ENCODE results near the gene TRIM10.
"Not testable (repeated sequence)": the region's sequence is repeated elsewhere in the genome, so short reads cannot be mapped to it uniquely, and the experiment has no call there.

The TRIM10 gene

DNA sequence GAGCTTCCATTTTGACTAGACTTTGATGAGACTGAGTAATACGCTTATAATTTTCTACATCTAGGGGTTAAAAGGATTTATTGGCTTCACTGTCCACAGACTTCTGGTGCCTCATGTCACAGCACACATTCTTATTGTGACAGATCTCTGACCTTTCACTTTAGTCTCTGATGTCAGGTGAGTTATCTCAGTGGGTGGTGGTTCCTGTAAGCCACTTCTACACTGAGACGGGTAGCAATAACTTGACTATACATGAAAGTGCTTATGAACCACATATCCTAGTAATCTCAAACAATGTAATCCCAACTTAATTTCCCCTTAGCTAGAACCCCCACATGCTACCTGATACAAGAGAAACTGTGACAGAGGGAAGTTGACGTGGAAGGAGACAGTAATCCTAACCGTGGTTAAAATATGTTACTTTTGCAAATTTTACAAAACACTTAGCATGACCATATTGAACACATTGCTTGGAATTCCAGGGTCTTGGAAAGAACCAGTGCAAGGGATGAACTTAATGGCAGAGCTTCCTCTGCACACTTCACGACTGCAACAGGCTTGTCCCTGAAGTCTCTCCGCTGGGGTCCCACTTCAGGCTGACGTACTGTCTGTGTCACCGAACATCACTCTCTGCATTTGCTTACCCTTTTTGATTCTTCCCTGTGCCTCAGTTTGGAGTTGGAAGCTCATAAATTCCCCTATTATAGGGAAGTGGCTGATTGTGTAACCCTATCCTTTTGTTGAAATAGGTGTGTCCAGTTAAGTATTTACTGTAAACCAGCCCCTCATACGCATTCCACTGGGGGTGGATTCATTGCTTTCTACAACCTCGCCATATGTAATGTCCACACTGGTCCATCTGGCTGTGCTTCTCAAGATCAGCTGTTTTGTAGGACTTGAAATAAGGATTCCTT, 31.5 kb downstream of the TRIM10 start:
- Mint-ChIP-seq H3K27me3 (peaks cover 54% of the 10 kb centered on the region), H3K4me1 (peaks cover 12% of the 10 kb centered on the region)

DNA sequence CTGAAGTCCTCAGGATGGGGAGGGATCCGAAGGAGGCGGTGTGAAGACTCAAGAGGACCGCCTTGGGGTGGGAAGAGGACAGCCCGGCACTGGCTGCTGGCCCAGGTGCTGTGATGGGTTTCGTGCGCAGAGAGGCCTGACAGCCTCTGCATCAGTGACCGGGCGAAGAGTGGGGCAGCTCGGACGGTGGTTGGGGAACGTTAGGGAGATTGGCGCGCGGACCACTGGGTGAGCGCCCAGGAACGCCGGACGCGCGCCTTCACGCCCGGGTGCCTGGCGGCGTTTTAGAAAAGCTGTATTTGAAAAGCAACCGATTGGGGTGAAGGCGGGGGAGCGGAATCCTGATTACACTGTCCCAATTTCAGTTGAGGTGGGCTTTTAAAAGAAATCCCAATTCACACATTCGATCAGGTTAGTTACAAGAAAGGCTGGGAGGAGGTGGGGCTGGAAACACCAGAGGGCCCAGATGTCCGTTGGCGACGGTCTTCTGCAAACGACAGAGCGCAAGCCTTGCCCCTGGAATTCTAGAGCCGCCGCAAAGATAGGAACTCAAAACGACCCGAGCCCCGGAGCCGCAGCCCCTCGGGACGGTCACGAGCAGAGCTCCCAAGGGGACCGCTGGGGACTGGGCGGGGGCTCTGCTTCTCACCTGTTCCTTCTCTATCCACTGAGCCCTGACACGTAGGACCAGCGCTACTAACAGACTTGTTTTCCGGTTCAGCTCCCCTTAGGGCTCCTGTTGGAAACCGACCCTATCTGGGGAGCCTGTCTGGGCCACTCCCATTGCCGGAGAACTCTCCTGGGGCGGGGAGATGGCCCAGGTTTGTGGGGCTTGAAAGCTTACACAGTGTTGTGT, 33.5 kb downstream of the TRIM10 start:
- peaks cover 12% of the 10 kb centered on the region for H3K4me1 Mint-ChIP-seq
- H3K27ac Mint-ChIP-seq = no peak overlapping the region
- no peaks in the 10 kb centered on the region for H3K9me3 Mint-ChIP-seq
- H3K4me3 Mint-ChIP-seq = no peak overlapping the region
- no peaks in the 10 kb centered on the region for H3K36me3 Mint-ChIP-seq
- peaks cover 48% of the 10 kb centered on the region for H3K27me3 Mint-ChIP-seq

More for the DNA sequence above, 31.5 kb downstream of the TRIM10 start:
- no peak overlapping the region for H3K27ac Mint-ChIP-seq
- no peak overlapping the region for H3K4me3 Mint-ChIP-seq
- H3K9me3 Mint-ChIP-seq = no peaks in the 10 kb centered on the region
- no peaks in the 10 kb centered on the region for H3K36me3 Mint-ChIP-seq

DNA sequence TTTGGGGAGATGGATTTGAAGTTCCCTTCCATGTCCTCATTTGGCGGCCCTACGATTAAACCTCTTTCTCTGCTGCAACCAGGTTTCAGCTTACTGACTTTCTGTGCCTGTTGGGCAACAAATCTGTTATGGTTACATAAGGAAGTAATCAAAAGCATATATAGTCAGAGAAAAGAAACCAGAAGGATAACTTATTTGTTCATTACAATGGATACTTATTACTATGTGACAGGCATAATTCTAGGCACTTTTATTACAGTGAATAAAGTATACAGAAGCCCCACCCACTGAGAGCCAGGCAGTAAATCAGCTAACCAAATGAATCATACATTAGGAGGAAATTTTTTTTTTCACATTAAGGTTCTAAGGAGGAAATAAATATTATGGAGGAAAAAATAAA, 38.5 kb downstream of the TRIM10 start:
- Mint-ChIP-seq H3K4me3 (no peak overlapping the region), H3K4me1 (no peaks in the 10 kb centered on the region), H3K36me3 (no peaks in the 10 kb centered on the region), H3K27ac (no peak overlapping the region), H3K27me3 (peaks cover 24% of the 10 kb centered on the region), H3K9me3 (no peaks in the 10 kb centered on the region)

DNA sequence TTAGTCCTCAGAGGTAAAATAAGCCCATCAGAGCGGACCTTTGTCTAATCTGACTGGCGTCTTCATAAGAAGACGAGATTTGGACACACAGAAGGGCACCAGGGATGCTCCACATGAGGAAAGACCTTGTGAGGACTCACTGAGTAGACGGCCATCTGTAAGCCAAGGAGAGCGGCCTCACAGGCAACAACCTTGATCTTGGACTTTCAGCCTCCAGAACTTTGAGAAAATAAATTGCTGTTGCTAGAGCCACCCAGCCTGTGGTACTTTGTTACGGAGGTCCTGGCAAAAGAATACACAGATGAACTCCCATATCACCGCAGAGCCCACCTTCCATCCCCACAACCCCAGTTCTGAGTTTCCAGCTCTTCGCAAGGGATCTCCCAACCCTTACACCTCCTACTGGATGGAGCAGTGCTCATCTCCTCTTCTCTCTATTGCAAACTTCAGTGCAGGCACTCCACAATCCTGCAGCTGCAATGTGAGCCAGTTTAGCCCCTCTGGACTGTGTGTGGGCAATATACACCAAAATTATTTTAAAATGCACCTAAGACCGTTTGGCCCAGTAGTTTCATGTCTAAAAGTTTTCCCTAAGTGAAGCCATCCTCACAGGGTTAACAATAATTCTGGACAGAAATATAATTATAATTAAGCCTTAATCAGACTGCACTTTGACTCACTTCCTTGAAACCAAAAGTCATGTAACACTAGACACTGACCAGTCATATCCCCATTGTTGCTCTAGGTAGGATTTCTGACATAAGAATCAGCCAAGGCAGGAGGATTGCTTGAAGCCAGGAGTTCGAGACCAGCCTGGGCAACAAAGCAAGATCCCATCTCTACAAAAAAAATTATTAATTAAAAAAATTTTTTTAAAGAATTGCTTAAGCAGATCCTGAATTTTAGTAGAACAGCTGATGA, 39.3 kb downstream of the TRIM10 start:
- Mint-ChIP-seq H3K27me3 (peaks cover 18% of the 10 kb centered on the region), H3K27ac (no peak overlapping the region), H3K36me3 (no peaks in the 10 kb centered on the region), H3K4me3 (no peak overlapping the region), H3K4me1 (no peaks in the 10 kb centered on the region), H3K9me3 (no peaks in the 10 kb centered on the region)

DNA sequence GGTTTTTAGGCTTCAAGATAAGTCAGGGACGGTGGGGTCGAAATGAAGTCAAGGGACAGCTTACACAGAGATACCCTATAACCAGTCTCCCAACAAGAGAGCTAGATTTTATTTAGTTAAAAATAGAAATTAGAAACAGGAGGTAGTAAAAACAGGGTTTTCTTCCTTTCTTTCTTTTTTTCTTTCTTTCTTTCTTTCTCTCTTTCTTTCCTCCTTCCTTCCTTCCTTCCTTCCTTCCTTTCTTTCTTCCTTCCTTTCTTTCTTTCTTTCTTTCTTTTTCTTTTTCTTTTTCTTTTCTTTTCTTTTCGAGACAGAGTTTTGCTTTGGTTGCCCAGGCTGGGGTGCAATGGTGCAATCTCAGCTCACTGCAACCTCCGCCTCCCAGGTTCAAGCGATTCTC, 42.3 kb downstream of the TRIM10 start:
- not testable (repeated sequence) for H3K4me1 Mint-ChIP-seq, H3K9me3 Mint-ChIP-seq, H3K4me3 Mint-ChIP-seq, H3K27ac Mint-ChIP-seq, H3K36me3 Mint-ChIP-seq
- H3K27me3 Mint-ChIP-seq = peaks cover 13% of the 10 kb centered on the region

DNA sequence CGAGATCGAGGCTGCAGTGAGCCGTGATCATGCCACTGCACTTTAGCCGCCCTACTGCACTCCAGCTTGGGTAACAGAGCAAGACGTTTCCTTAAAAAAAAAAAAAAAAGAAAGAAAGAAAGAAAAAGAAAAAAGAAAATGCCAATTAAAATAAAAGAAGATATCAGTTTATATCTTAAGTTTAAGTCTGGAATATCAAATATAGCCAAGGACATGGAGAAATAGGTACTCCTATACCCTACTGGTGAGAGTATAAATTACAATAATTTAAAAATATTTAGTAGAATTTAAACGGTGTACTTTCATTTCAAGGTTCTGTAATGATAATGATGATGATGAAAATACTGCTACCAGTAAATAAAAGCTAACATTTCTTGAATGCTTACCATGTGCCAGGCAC, 44.3 kb downstream of the TRIM10 start:
- H3K4me1 Mint-ChIP-seq = no peaks in the 10 kb centered on the region
- no peak overlapping the region for H3K27ac Mint-ChIP-seq
- no peak overlapping the region for H3K4me3 Mint-ChIP-seq
- no peaks in the 10 kb centered on the region for H3K9me3 Mint-ChIP-seq
- H3K36me3 Mint-ChIP-seq = no peaks in the 10 kb centered on the region
- H3K27me3 Mint-ChIP-seq = peaks cover 13% of the 10 kb centered on the region

DNA sequence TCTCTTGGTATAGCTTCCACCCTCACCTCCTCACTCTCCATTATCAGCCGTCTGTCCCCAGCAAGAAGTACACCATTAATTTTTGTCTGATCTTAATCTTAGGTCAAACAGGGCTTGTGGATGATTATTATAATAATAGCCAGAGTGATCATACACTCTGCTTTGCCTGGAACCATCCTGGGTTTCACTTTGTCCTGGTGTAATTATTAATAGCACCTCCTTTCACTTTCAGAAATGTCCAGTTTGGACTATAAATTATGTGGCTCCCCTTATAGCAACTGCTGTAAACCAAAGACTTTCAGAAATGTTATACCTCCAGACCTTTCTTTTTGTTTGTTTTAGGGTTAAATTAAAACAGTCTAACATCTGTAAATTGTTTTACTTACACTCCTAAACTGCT, 47.2 kb downstream of the TRIM10 start:
- no peaks in the 10 kb centered on the region for H3K9me3 Mint-ChIP-seq
- no peaks in the 10 kb centered on the region for H3K36me3 Mint-ChIP-seq
- no peaks in the 10 kb centered on the region for H3K4me1 Mint-ChIP-seq
- peaks cover 25% of the 10 kb centered on the region for H3K27me3 Mint-ChIP-seq
- no peak overlapping the region for H3K4me3 Mint-ChIP-seq
- no peak overlapping the region for H3K27ac Mint-ChIP-seq

DNA sequence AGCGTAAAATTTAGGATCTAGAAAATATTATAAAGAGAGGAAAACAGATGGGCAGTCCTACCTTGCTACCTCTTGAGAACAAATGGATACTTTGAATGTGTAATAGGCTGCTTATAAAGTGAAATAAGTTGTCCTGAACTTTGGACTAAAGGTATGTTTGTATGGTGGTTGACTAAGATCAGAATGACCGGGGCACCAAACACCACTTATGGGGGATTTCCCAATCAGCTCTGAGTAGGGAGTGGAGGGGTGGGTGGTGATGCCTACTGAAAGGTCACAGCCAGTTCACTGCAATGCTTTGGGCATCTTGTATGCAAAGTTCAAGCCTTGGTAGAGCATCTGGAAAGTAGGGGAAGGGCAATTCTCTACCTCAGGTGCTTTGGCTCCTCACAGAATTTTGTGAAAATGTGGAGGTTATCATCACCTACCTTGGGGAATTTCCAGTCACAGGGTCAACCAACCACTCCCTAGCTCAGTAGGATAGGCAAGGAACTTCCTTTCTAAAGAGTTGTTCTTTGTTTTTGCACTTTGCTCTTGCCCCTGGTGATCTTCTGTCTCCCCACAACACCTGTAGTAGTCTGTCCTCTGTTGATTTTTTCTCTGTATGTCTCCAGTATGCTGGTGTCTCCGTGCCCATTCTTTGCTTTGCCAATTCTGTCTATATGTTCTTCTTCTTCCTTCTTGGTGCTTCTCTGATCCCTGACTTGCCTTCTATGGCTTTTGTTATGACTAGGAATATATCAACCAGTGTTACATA, 47.8 kb downstream of the TRIM10 start, which contains the start of gene TRIM31:
Gene TRIM31 (minus strand): TSS at position 88 of the 757 bp plus-strand sequence. CDS start 285 bp downstream, outside the sequence.
- no peak within 1 kb of the TSS for H3K4me3 Mint-ChIP-seq
- peaks cover 29% of the 10 kb centered on the region for H3K27me3 Mint-ChIP-seq
- no peak within 1 kb of the TSS for H3K27ac Mint-ChIP-seq
- H3K36me3 Mint-ChIP-seq = no peaks in the 10 kb centered on the region
- no peaks in the 10 kb centered on the region for H3K4me1 Mint-ChIP-seq
- no peaks in the 10 kb centered on the region for H3K9me3 Mint-ChIP-seq

DNA sequence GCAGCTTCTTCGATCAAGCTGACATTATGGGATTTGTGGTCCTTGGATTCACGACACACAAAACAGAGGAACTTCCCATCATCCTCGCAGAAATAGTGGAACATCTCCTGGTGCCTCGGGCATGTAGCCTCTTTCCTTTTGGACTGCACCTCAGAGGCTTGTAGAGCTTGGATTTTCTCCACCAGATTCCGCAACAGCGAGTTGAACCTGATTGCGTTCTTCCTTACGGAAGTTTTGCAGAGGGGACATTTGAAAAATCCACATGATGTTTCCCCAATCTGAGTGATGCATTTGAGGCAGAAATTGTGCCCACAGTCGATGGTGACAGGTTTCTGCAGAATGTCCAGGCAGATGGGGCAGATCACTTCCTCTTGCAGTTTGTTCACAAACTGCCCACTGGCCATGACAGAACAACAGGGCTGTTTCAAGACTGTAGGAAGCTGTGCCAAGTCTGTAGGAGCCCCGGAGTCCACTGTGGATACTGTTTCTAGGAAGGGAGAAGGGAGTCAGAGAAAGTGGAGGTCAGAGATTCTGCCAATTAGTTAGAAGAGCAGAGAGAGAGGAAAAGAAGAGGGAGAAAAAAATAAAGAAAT, 48.5 kb downstream of the TRIM10 start:
- no peak overlapping the region for H3K27ac Mint-ChIP-seq
- H3K36me3 Mint-ChIP-seq = no peaks in the 10 kb centered on the region
- no peak overlapping the region for H3K4me3 Mint-ChIP-seq
- H3K9me3 Mint-ChIP-seq = no peaks in the 10 kb centered on the region
- peaks cover 31% of the 10 kb centered on the region for H3K27me3 Mint-ChIP-seq
- H3K4me1 Mint-ChIP-seq = no peaks in the 10 kb centered on the region

DNA sequence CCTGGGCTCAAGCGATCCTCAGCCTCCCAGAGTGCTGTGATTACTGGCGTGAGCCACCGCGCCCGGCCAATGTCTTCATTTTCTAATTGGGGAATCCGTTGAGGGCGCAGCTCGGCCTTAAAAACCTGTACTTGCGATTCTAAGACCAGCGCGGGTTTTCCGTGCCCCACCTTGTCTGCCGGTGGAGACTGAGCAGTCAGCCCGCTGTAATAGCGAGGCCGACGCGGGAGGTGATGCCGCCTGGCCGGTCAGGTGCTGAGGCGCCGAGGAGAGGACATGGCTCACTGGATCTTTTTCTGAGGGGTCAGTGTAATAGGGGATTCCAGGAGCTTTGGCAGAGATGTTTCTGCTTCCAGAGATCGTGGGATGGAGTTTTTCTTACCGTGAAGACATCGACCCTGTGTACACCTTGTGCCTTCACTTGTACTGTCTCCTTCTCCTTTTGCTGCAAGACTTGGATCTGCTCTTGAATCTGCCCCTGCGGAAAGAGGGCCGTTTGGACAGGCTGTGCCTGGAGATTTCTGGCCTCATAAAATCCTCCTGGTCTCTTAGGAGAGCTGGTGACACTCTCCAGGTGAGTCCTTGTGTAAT, 49.6 kb downstream of the TRIM10 start:
- Mint-ChIP-seq H3K27ac (no peak overlapping the region), H3K27me3 (peaks cover 29% of the 10 kb centered on the region), H3K36me3 (no peaks in the 10 kb centered on the region), H3K9me3 (no peaks in the 10 kb centered on the region), H3K4me1 (no peaks in the 10 kb centered on the region), H3K4me3 (no peak overlapping the region)

DNA sequence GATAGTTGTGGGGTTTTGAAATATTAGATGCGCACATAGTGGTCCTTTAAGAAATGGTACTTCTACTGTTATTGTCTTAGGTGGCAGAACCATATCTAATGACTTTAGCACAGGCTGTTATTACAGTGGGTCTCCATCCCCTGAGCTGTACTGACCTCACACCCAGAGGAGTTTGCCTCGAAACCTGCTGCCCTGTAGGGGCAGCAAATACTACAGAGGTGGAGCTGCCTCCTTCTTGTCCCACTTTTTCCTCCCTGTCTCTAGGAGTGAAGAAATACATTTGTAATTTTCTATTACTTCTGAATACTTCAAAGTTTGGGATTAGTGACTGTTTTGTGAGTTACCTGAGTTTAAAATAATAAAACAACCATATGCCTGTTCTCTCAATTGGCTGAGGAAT, 56.4 kb downstream of the TRIM10 start:
- peaks cover 36% of the 10 kb centered on the region for H3K4me1 Mint-ChIP-seq
- H3K36me3 Mint-ChIP-seq = no peaks in the 10 kb centered on the region
- H3K27ac Mint-ChIP-seq = no peak overlapping the region
- H3K27me3 Mint-ChIP-seq = peaks cover 24% of the 10 kb centered on the region
- no peak overlapping the region for H3K4me3 Mint-ChIP-seq
- no peaks in the 10 kb centered on the region for H3K9me3 Mint-ChIP-seq

DNA sequence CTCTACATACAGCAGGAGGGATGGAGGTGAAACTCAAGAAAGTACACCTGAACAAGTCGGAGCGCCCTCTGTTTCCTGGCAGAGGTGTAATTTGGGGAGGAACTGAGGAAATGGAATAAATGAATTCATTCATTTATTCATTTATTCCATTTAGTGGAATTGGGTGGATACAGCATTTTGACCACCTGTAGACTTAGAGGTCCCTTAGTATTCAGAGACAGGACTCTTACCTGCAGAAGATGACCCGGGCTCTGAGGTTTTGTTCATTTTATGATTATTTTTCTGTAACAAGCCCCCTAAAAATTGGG, 57.2 kb downstream of the TRIM10 start:
- Mint-ChIP-seq H3K4me3 (peak overlapping the region; percentile 87), H3K27ac (no peak overlapping the region), H3K9me3 (no peaks in the 10 kb centered on the region), H3K27me3 (peaks cover 23% of the 10 kb centered on the region), H3K36me3 (no peaks in the 10 kb centered on the region), H3K4me1 (peaks cover 43% of the 10 kb centered on the region)

DNA sequence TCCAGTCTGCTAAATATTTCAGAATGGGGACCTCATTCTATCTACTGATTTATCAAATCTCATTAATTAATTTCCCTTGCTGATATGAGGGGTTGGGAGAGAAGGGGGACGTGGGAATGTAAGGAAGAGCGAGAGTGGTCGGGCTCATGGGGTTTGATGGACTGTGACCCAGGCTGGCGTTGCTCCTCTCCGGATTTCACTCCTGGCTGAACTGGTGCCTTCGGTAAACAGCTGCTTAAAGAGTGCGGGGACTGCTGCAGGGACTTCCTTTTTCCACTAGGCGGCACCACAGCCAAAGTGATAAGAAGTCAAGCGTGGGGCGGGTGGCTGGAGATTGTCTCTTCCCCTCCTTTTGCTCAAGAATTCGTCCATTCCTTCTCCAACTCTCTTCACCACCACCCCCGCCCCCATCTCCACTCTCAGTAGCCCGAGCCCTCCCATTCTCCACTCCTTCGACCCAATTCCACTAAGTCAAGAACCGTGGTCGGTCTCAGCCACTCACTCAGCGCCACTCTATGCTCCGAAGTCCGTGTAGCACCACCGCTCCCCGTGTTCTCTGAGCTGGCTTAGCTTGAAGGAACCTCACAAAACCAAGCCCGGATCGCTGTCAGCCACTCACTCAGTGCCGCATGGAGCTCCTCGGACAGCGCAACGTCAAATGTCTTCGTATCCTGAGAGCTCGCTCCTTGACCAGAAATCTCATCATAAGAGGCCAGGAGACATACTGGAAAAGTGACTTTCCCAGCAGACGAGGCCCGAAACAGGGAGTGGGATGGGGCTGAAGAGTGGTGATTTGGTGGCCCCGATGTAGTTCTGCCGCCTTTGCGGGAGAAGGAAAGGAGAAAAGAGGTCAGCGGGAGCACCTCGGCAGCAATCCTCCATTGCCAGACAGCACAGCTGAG, 57.8 kb downstream of the TRIM10 start:
- peak overlapping the region; percentile 71 for H3K27ac Mint-ChIP-seq
- no peaks in the 10 kb centered on the region for H3K36me3 Mint-ChIP-seq
- H3K4me3 Mint-ChIP-seq = peak overlapping the region; percentile 87
- peaks cover 49% of the 10 kb centered on the region for H3K4me1 Mint-ChIP-seq
- no peaks in the 10 kb centered on the region for H3K9me3 Mint-ChIP-seq
- peaks cover 20% of the 10 kb centered on the region for H3K27me3 Mint-ChIP-seq
